Prostate gland (tissue), 2 donors: ENCODE data around the gene NUTM2E.
"Not testable (repeated sequence)": the region's sequence is repeated elsewhere in the genome, so short reads cannot be mapped to it uniquely, and the experiment has no call there.

Experiments used
- CTCF ChIP-seq, 4 experiments: fragments of 200-600 bp in 2 of 4; fragments of 450-650 bp in 2 of 4; sonication (generic) in 2 of 4; IDR thresholded peaks; 1 replicate in 3 of 4; 2 replicates in 1 of 4; pipeline ENCODE4 v1.5.1; 2016 to 2019; ENCODE audit warnings: antibody characterized with exemption in 4 of 4, mild to moderate bottlenecking in 2 of 4, moderate library complexity in 2 of 4
- POLR2A ChIP-seq: fragments of 450-650 bp; IDR thresholded peaks from one replicate; pipeline ENCODE4 v1.6.1; 2016; ENCODE audit warnings: antibody characterized with exemption, mild to moderate bottlenecking

GRCh38 chr10:79866903-79867551 is 40.5 kb downstream of the NUTM2E start:
- not testable (repeated sequence) for TF ChIP-seq POLR2A; CTCF (IDR thresholded peaks at IDR 0.05)
